ENCODE measurements around the gene PPP6R3. TPM values are rescaled to one million over a fixed set of nuclear protein-coding genes. Genes with fewer than 3 reads are reported as not detected.

The PPP6R3 gene
- total RNA-seq, 1 experiment from 2014 or later = 138 TPM

GRCh38 chr11:68601147-68601546 is 140.6 kb downstream of the PPP6R3 start:
- Histone ChIP-seq H3K4ac (ENCODE audit: low read depth, low read length) (no peak overlapping the region), H3K23ac (ENCODE audit: insufficient read length, low read depth, low read length) (no peak overlapping the region), H3K14ac (ENCODE audit: insufficient read depth, low read length) (no peak overlapping the region), H2AFZ (ENCODE audit: low read length) (no peak overlapping the region), H3K18ac (ENCODE audit: insufficient read length, low read depth, low read length) (no peak overlapping the region), H3K27me3 (ENCODE audit: insufficient read depth, low read length) (no peaks in the 10 kb centered on the region), H3K4me2 (ENCODE audit: insufficient read depth, insufficient read length, low read length) (no peak overlapping the region), H3K23me2 (ENCODE audit: insufficient read length, low read depth, low read length, poor library complexity, severe bottlenecking) (no peaks in the 10 kb centered on the region), H3K79me2 (ENCODE audit: insufficient read depth, low read length) (no peaks in the 10 kb centered on the region), H3K56ac (ENCODE audit: insufficient read length, low read depth, low read length) (no peak overlapping the region), H3K79me1 (ENCODE audit: insufficient read depth, low read depth, low read length, poor library complexity, severe bottlenecking) (no peaks in the 10 kb centered on the region), H3K4me1 (ENCODE audit: insufficient read depth, low read length) (no peaks in the 10 kb centered on the region), H3K9ac (ENCODE audit: extremely low read depth, insufficient read length, low read length) (no peak overlapping the region), H2AK5ac (ENCODE audit: insufficient read length, low read length) (no peak overlapping the region), H2BK20ac (ENCODE audit: low read depth, low read length, poor library complexity, severe bottlenecking) (no peak overlapping the region), H2BK120ac (ENCODE audit: low read depth, low read length, poor library complexity, severe bottlenecking) (no peak overlapping the region), H4K5ac (ENCODE audit: insufficient read length, low read depth, low read length) (no peak overlapping the region), H4K91ac (ENCODE audit: insufficient read length, low read depth, low read length) (no peak overlapping the region), H3T11ph (ENCODE audit: low read length) (no peak overlapping the region), H2BK15ac (ENCODE audit: low read depth, low read length) (no peak overlapping the region), H3K27ac (ENCODE audit: insufficient read length, low read depth, low read length) (no peak overlapping the region), H3K9me3 (ENCODE audit: control insufficient read depth, low read depth, low read length) (no peaks in the 10 kb centered on the region), H2BK12ac (ENCODE audit: insufficient read length, low read depth, low read length) (no peak overlapping the region), H4K20me1 (ENCODE audit: control insufficient read depth, insufficient read depth, insufficient read length) (no peaks in the 10 kb centered on the region), H2BK5ac (ENCODE audit: insufficient read length, low read length) (no peak overlapping the region), H4K8ac (replicated peaks; ENCODE audit: insufficient read length, low read depth, low read length) (no peak overlapping the region)
- Mint-ChIP-seq H3K36me3 (ENCODE audit: insufficient read depth in 1 of 3, low read depth in 3 of 3) (peaks cover 60 to 94% (median 92%) of the 10 kb centered on the region in 3 experiments; a peak in 6 of 7 replicates), H3K9me3 (no peaks in the 10 kb centered on the region), H3K27ac (peak overlapping the region in 1 of 3 experiments; percentile 5; a peak in 1 of 7 replicates), H3K4me3 (no peak overlapping the region), H3K27me3 (ENCODE audit: low read depth) (no peaks in the 10 kb centered on the region), H3K4me1 (no peaks in the 10 kb centered on the region)
- no CpG with 5 or more reads among the region's 7 CpGs for WGBS (ENCODE audit: extremely low coverage, insufficient read length, low lambda C conversion rate)
- DNase-seq = no peak
- no peak for TF ChIP-seq CTCF (conservative IDR thresholded peaks at IDR 0.05)

Measured in H9 (cell line).